ENCODE results near the gene PREPL. TPM values are rescaled to one million over a fixed set of nuclear protein-coding genes. Genes with fewer than 3 reads are reported as not detected.

The PREPL gene
- total and polyA plus RNA-seq, 10 of the 15 experiments (the other 5 are each of a cell fraction or from before 2014, with no cell fraction given), result 9.2 to 43.0 (median 20.4) TPM

- in situ Hi-C loops (cut with MboI), result no loop called here
- POLR2A ChIA-PET, result interaction anchor here (0.5 to 2.6 kb wide), 13 partner anchors 15 to 1236 kb away, joined by 3 to 14 read pairs (median 4); partner anchors contain the start of gene PPM1B
- CTCF ChIA-PET, result interaction anchor here (0.6 to 2.1 kb wide), 13 partner anchors 9 to 1126 kb away, joined by 3 to 8 read pairs (median 4); no protein-coding TSS in a partner anchor
- BruUV-seq (replicated peaks), result TSS peak; percentile 50
- Histone ChIP-seq H4K20me1 (ENCODE audit: control insufficient read depth, insufficient read depth) (no peaks in the 10 kb centered on the region), H3K9me3 (replicated peaks; ENCODE audit: control insufficient read depth, insufficient read depth, low read length) (no peaks in the 10 kb centered on the region), H3K27ac (ENCODE audit: control insufficient read depth, insufficient read depth) (peak overlapping the region; percentile 100), H3K4me3 (peak overlapping the region; percentile 83), H3K36me3 (ENCODE audit: control insufficient read depth in 2 of 2, insufficient read depth in 2 of 2, low read length in 1 of 2) (no peaks in the 10 kb centered on the region), H3K9ac (ENCODE audit: control insufficient read depth, insufficient read depth, low read length) (peak overlapping the region; percentile 99), H3K4me2 (ENCODE audit: control insufficient read depth, insufficient read depth) (peak overlapping the region; percentile 86), H2AFZ (ENCODE audit: control insufficient read depth, low read depth, low read length) (peak overlapping the region; percentile 100), H3K79me2 (ENCODE audit: control insufficient read depth, insufficient read depth, low read length) (peaks cover 27% of the 10 kb centered on the region), H3K27me3 (replicated peaks in 1 of 2; ENCODE audit: control insufficient read depth in 2 of 2, insufficient read depth in 2 of 2, low read length in 1 of 2) (no peaks in the 10 kb centered on the region), H3K4me1 (ENCODE audit: control insufficient read depth, insufficient read depth, low read length) (peaks cover 10% of the 10 kb centered on the region)
- SMC1A ChIA-PET (ENCODE audit: uncharacterized antibody, unreplicated experiment), result interaction anchor here (0.8 to 4.0 kb wide), 15 partner anchors 9 to 254 kb away, joined by 3 to 13 read pairs (median 4); no protein-coding TSS in a partner anchor
- ATAC-seq (peak; percentile 61), DNase-seq (ENCODE audit: low read depth, low spot score) (peak; percentile 33), FAIRE-seq (peak; percentile 59)
- intact Hi-C loops (cut with micrococcal nuclease; ENCODE audit: unreplicated experiment), result no loop called here
- RAD21 ChIA-PET (ENCODE audit: unreplicated experiment), result interaction anchor here (1.0 to 1.6 kb wide), 8 partner anchors 10 to 593 kb away, joined by 3 to 8 read pairs (median 5); partner anchors contain the start of gene PPM1B
- WGBS (ENCODE audit: insufficient coverage, insufficient replicate concordance, low lambda C conversion rate, missing lambda C conversion rate), result 1% methylated on average over 32 of the region's 32 CpGs
- TF ChIP-seq ZZZ3 (IDR thresholded peaks at IDR 0.05; ENCODE audit: control insufficient read depth, insufficient read length, low read depth) (no peak), FOS (IDR thresholded peaks at IDR 0.05; ENCODE audit: borderline replicate concordance, extremely low read depth, insufficient read length) (no peak), NFXL1 (IDR thresholded peaks at IDR 0.05; ENCODE audit: borderline replicate concordance) (no peak), MTA2 (IDR thresholded peaks at IDR 0.05; ENCODE audit: low read depth) (no peak), NR2C1 (IDR thresholded peaks at IDR 0.05) (no peak), ELK1 (IDR thresholded peaks at IDR 0.05; ENCODE audit: low read depth, low read length) (no peak), PAX8 (IDR thresholded peaks at IDR 0.05) (no peak), ZNF207 (IDR thresholded peaks at IDR 0.05; ENCODE audit: borderline replicate concordance) (no peak), NR2C2 (IDR thresholded peaks at IDR 0.05; ENCODE audit: borderline replicate concordance, control insufficient read depth, insufficient read length, low read depth) (no peak), JUND (IDR thresholded peaks at IDR 0.05; ENCODE audit: low read depth, low read length) (no peak), BACH1 (IDR thresholded peaks at IDR 0.05; ENCODE audit: borderline replicate concordance) (no peak), EP300 (IDR thresholded peaks at IDR 0.05; ENCODE audit: borderline replicate concordance in 1 of 2, control insufficient read depth in 1 of 2, low read depth in 2 of 2, low read length in 2 of 2) (no peak), BHLHE40 (IDR thresholded peaks at IDR 0.05; ENCODE audit: borderline replicate concordance in 1 of 2, low read depth in 2 of 2, low read length in 1 of 2) (peak in 1 of 2 experiments; percentile 24; a peak in 1 of 4 replicates)
- TF ChIP-seq, protein P1, sequence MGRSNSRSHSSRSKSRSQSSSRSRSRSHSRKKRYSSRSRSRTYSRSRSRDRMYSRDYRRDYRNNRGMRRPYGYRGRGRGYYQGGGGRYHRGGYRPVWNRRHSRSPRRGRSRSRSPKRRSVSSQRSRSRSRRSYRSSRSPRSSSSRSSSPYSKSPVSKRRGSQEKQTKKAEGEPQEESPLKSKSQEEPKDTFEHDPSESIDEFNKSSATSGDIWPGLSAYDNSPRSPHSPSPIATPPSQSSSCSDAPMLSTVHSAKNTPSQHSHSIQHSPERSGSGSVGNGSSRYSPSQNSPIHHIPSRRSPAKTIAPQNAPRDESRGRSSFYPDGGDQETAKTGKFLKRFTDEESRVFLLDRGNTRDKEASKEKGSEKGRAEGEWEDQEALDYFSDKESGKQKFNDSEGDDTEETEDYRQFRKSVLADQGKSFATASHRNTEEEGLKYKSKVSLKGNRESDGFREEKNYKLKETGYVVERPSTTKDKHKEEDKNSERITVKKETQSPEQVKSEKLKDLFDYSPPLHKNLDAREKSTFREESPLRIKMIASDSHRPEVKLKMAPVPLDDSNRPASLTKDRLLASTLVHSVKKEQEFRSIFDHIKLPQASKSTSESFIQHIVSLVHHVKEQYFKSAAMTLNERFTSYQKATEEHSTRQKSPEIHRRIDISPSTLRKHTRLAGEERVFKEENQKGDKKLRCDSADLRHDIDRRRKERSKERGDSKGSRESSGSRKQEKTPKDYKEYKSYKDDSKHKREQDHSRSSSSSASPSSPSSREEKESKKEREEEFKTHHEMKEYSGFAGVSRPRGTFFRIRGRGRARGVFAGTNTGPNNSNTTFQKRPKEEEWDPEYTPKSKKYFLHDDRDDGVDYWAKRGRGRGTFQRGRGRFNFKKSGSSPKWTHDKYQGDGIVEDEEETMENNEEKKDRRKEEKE (IDR thresholded peaks at IDR 0.05), result no peak
- TF ChIP-seq, protein P2, sequence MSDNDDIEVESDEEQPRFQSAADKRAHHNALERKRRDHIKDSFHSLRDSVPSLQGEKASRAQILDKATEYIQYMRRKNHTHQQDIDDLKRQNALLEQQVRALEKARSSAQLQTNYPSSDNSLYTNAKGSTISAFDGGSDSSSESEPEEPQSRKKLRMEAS (IDR thresholded peaks at IDR 0.05; ENCODE audit: low read depth, low read length), result 0 out of 2 replicates have a peak, but pooled peaks have one; percentile 41
- TF ChIP-seq, protein P3, sequence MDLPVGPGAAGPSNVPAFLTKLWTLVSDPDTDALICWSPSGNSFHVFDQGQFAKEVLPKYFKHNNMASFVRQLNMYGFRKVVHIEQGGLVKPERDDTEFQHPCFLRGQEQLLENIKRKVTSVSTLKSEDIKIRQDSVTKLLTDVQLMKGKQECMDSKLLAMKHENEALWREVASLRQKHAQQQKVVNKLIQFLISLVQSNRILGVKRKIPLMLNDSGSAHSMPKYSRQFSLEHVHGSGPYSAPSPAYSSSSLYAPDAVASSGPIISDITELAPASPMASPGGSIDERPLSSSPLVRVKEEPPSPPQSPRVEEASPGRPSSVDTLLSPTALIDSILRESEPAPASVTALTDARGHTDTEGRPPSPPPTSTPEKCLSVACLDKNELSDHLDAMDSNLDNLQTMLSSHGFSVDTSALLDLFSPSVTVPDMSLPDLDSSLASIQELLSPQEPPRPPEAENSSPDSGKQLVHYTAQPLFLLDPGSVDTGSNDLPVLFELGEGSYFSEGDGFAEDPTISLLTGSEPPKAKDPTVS (IDR thresholded peaks at IDR 0.05; ENCODE audit: low read depth, low read length), result no peak
These were observed 1.1 kb upstream of the PREPL start for GRCh38 chr2:44362207-44363015.
